ENCODE measurements around the gene DRGX.

DRGX gene

DNA sequence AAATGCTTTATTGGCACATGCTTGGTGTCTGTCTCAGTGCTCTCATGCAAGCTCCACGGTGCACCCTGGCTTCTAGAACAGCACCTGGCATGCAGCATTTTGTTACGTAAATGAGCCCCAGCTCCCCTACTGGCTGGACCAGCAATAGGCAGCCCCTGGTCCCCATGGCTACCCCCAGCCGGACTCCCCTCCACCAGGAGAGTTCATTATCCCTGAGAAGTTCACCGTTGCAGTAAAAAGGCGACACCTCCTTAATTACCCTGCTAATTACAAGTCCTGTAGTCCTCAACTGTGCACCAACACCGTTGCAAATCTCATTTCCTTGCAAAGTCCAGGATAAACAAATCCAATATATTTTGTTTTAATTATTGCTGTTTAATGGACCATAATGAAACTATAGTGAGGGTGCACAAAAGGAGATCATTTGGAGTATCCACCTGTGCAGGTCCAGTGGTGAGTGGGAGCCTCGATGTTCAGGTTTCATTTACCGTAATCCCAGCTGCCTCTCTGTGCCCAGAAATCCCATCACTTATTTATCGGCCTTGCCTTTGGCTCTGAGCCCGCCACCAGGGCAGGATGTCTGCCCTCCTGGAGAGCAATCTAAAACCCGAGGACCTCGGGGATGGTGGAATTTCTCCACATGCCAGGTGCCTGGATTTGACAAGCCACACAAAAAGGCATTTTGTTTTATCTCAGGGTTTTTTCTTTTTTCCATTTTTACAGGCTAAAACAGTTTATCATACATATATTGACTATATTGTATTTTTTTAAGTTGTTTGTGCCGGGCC, 12.8 kb upstream of the DRGX start:
- DNase-seq (ENCODE audit: low read depth in 1 of 2, low spot score in 1 of 2) = no peak

DNA sequence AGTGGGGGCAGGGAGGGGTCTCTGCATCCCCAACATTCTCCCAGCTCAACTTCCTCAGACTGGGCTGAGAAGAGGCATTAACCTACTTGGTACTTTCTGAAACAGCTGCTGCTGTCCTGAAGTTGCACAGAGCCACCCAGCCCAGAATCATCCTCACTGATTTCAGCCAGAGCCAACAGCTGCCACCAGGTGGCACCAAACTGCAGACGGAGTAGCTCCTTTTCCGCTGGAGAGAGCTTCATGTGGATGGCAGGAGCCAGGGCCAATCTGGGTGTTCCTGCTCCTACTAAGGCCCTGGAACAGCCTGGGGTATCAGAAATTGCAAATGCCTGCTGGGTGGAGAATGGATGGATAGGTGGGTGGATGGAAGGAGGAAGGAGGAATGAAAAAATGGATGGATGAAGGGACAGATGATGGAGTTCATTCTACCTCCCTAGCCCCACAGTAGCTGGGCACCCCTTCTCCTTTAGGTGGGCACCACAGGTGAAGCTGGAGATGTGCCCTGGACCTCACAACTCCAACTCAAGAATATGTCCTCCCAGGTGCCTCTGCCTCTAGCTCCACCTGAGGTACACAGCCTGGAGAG, 11.8 kb upstream of the DRGX start:
- DNase-seq (ENCODE audit: low read depth in 1 of 2, low spot score in 1 of 2) = peak; percentile 58 to 60

DNA sequence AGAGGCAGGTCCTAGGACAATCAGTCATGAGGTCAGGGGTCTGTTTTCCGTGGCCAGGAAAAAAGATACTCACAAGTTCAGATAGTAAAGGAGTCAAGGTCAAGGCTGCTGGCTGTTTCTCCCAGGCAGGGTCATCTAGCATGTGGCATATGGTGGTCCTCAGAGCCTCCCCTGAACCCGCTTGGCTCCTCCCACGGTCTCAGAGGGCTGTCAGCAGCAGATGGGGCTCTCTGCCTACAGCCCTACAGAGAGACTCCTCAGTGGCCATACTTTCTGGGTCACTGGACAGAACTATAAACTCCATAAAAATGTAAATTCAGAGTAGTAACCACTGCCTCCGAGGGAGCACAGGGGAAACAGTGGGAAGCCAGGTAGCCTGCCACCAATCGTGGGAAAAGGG, 11.3 kb upstream of the DRGX start:
- no peak for DNase-seq (ENCODE audit: low read depth in 1 of 2, low spot score in 1 of 2)

DNA sequence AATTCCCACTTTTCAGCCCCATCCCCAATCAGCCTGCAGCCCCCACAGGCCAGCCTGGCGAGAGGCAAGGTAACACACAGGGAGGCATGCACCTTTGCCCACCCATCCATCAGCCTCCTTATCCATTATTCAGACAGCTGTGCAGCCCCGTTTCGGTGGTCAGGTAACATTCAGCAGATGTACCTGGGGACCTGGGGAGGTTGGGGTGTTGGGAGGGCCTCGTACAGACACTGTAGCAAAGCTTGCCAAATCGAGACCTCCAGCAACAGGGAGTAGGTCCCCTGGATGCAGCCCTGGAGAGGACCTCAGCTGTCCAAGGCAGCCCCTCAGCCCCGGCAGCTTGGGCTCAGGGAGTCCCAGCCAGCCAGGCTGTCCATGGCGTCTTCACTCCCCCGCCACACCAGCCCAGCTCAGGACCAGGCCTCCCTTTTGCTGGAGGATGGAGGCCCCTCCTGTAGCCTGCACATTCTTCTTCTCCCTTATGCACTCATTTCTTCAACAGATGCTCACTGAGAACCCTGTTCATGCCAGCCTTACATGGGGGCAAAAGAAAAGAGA, 8.5 kb upstream of the DRGX start:
- DNase-seq (ENCODE audit: low read depth in 1 of 2, low spot score in 1 of 2) = no peak

DNA sequence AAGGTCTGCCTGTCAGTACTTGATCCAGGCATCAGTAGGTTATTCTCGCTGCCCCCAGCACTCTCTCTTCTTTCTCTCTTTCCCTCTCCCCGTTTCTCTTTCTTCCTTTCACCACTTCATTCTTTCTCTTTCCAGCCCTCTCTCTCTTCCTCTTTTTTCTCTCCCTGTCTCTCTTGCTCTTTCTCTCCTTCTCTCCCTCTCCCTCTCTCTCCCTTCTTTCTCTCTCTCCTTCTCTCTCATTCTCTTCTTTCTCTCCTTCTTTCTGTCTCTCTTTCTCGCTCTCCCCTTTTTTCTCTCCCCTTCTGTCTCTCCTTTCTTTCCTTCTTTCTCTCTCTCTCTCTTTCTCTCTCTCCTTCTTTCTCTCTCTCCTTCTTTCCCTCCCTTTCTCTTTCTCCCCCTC, 7.5 kb upstream of the DRGX start:
- no peak for DNase-seq (ENCODE audit: low read depth in 1 of 2, low spot score in 1 of 2)

DNA sequence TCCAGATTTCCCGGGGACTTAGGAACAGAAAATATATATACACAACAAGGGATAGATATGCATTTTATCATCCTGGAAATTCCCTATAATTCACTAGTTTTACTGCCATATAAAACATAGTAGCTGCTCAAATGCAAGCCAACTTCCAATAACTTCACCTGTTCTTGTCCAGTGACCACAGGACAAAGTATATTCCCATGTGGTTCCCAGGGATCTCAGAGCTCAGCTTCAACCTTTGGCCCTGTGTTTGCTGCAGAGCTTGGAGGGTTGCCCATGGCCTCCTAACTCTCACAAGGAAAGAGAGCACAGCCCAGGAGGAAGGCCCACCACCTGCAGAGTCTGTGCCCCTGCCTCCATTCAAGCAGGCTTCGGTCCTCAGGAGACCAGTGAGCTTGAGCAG, 4.5 kb upstream of the DRGX start:
- no peak for DNase-seq (ENCODE audit: low read depth in 1 of 2, low spot score in 1 of 2)

DNA sequence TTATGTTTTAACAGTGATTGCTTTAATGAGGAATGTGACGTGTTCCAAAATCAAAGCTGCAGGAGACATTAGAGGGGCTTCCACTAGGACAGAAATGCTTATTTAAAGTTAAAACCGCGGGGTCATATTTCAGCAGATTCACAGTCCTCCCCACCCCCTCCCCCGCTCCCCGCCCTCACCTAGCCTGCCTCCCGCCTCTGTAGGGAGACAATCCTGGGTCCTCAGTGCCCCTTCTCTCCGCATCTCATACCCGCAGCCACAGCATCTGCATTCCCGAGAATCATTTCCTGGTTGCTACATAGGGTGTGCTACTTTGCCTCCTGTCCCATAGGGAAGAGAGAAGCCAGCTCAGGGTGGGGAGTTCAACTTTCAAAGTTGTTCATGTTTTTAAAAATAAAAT, 3.1 kb upstream of the DRGX start:
- DNase-seq (ENCODE audit: low read depth in 1 of 2, low spot score in 1 of 2) = no peak

DNA sequence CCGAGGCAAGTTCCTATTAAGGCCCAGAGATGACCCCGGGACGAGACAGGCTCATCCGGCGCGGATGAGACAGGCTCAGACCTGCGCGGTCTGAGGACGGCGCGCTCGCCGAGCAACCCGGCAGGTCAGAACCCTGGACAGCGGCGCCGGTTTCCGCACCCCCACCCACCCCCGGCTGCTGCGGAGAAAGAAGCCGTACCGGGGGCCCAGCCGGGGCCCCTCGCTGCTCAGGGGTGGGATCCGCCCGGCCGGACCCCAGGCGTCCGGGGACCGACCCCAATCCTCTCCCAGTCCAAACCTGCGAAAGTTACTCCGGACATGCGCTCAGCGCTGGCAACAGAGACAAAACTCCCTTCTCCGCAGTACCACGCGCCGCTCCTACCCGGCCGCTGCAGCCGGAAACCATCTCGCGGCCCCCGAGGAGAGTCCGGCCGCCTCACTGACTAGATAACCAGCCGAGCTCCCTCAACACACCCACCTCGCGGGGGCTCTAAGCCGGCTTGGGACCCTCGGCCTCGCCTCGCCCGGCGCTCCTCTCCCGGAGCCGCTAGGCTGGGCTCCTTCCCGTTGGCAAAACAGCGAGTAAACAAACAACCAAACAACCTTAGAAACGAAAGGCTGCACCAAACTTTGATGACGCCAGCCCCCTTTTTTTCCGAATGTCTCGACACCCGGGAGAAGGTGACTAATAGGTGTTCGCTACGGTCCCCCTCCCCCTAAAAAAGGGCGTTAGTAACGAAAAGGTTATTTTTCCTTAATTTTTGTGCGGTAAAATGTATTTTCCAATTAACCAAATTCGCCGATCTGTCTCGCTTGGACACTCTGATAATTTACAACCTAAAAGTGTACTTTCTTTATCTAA, 2.3 kb upstream of the DRGX start:
- peak in 1 of 2 donors; percentile 7 for DNase-seq (ENCODE audit: low read depth in 1 of 2, low spot score in 1 of 2)

DNA sequence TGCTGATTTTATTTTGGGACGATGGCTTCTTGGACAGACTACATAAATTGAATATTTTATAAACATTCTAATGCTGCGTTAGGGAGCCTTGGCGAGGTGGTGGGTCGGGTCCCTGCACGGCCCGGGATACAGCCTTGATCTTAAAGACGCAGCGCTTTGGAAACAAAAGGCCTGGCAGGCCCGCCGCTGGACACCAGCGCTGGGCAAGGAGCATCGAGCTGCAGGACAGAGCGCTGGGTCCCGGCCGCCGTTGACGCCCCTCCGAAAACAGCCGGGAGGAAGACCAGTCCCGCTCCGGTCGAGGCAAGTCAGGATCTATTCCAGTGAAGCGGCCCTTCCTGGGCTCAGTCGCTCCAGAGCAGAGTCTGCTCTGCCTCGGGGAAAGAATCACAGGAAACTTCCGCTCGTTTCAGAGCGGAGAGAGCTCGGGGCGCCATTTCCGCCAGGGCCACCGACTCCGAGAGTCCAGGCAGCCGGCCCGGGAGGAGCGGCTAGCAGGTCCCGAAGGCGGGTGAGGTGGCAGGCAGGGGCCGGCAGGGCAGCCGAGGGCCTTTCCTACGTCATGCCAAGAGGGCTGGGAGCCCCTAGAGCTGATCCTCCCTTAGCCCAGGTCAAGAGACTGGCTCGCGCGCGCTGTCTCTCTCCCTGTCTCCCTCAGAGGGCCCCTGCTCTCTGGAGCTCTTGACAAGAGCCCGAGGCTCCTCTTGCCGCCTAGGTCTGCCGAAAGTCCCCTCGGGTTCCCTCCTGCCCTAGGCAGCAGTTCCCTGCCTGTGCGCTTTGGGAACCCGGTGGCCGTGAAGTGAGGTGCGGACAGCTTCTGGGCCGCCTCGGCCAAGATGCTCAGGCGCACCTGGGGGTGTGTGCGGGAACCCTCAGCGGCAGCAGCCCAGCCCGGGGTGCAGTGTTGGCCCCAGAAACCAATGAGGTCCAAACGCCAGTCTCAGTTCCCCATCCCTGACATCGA, 1.4 kb upstream of the DRGX start:
- no peak for DNase-seq (ENCODE audit: low read depth in 1 of 2, low spot score in 1 of 2)

DNA sequence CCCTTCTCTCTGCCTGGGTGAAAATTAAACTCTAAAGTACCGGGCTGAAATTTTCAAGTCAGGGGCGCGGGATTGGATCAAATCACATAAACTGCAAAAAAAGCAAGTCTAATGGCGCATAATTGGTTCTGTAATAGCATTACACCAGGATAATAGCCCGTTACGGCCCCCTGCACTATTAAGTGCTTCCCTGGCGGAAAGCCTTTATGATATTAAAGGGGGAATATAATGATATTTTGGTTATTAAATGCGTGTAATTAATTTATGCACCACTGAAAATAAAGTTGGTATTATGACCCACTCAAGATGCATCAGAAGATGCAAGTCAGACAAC, 744 bp upstream of the DRGX start:
- DNase-seq (ENCODE audit: low read depth in 1 of 2, low spot score in 1 of 2) = no peak

DNA sequence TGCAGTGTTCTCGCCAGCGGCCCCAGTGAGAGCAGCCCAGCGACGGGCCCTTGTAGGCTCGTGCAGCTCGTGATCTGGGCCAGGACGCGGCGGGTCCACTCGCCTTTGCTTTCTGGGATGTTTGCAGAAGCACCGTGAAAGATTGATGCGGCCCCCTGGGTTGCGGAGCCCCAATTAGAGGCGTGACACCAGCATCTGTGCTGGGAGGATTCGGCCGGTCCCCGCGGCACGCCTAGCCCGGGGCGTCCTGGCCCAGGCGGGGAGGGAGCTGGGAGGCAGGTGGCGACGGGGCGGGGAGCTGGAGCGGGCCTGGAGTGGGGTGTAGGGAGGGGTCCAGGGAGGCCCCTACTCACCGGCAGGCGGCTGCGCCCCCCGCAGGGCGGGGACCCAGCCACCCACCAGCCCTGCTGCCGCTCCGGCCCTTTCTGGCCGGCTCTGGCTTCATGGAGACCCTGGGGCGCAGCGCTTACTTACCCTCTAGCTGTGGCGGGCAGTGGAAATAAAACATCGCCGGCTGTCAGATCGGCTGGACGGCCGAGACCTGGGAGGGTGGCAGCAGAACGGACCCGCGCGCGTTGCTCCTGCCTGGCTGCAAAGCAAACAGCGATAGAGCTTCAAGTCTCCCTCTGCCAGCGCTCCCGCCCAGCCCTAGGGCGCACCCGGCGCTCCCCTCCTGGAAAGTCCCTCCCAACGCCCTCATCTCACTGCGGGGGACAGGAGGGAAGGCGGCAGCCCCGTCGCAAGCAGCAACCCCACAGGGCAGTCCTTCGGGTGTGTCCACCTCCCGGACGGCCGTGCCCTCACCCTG, 752 bp downstream of the DRGX start:
- DNase-seq (ENCODE audit: low read depth in 1 of 2, low spot score in 1 of 2) = no peak

DNA sequence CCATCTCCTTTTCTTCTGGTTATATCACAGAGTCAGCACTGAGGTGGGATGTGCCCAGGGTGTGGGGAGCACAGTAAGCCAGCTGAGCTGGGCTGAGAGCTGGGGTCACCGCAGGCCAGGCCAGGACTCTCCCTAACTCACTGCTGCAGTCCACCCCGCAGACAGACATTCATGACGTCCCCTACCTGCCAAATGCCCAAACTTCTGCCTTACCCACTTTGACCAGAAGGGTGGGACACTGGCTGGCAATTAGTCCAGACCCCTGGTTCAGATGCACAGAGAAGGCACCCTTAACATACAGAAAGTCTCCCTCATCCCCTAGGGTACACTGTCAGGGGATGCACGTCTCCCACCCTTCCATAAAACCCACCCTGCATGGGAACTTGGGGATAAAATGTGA, 2.1 kb downstream of the DRGX start:
- DNase-seq (ENCODE audit: low read depth in 1 of 2, low spot score in 1 of 2) = no peak

DNA sequence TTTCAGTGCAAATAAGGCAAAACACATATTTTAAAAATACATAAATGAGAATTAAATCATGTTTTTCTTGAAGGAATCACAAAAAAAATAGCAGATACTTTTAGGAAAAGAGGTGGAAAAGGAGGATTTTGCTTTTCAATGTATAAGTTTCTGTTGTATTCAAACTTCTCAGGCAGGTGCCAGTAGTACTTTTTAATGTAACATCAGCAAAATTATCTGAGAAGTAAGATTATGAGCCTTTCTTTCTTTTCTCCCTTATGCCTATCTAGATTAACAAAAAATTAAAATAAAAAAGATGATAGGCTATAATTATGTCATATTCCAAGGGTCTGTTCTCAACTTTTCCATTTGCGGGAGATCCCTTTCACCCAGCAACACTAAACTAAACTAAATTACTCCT, 2.6 kb downstream of the DRGX start:
- no peak for DNase-seq (ENCODE audit: low read depth in 1 of 2, low spot score in 1 of 2)

DNA sequence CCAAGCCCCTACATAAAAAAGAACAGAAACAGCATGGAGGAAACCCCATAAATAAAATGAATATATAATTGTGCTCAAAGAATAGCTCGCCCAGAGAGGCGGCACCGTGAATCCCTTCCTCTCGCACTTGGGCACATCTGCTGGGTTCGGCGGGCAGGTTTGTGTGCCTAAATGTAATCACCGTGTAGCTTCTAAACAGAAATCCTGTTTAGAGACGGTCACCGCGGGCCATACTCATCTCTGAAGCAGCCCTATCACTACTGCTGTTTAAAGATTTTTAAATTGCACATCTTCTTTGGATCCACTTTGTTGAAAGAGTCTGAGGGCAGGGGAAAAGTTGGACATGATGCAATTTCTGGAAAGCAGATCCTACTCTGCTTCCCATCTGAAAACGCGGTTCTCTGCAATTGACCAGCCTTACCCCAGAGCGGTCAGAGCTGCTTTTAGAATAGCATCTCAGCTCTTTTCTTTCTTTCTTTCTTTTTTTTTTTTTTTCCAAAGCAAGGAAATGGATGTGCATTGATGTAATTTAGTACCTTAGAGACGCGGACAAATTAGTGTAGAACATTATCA, 6.4 kb downstream of the DRGX start:
- no peak for DNase-seq (ENCODE audit: low read depth in 1 of 2, low spot score in 1 of 2)

DNA sequence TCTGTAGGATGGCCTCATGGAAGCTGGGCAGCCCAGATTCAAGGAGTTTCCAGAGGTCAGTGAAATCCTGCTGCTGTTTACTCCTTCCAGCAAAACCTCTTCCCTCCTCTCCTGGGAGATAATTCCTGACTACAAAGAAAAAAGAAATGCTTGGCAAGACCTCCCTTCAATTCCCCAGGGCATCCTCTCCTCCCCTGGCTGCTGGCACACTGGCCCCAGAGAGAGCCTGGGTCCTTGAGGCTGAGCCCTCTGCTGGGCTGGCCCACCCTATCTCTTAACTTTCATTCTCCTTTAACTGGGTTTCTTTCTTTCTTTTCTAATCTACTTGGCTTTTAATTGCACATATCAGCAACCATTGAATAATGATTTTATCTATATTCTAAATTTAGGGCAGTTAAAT, 7.7 kb downstream of the DRGX start:
- no peak for DNase-seq (ENCODE audit: low read depth in 1 of 2, low spot score in 1 of 2)

DNA sequence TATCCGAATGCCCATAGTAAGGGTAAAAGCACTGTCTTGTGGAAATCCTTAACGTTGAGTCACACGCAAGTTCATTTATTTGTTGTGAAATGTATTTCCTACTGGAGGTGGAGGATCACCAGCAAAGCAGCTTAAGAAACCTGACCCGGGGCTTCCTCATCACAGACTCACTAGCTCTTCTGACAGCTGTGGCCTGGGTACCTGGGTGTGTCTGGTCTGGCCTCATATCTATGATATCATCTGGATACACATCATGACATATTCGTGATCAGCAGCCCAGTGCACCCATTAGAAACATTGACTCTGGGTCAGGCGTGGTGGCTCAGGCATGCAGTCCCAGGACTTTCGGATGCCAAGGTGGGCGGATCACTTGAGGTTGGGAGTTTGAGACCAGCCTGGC, 8.8 kb downstream of the DRGX start:
- DNase-seq (ENCODE audit: low read depth in 1 of 2, low spot score in 1 of 2) = no peak

DNA sequence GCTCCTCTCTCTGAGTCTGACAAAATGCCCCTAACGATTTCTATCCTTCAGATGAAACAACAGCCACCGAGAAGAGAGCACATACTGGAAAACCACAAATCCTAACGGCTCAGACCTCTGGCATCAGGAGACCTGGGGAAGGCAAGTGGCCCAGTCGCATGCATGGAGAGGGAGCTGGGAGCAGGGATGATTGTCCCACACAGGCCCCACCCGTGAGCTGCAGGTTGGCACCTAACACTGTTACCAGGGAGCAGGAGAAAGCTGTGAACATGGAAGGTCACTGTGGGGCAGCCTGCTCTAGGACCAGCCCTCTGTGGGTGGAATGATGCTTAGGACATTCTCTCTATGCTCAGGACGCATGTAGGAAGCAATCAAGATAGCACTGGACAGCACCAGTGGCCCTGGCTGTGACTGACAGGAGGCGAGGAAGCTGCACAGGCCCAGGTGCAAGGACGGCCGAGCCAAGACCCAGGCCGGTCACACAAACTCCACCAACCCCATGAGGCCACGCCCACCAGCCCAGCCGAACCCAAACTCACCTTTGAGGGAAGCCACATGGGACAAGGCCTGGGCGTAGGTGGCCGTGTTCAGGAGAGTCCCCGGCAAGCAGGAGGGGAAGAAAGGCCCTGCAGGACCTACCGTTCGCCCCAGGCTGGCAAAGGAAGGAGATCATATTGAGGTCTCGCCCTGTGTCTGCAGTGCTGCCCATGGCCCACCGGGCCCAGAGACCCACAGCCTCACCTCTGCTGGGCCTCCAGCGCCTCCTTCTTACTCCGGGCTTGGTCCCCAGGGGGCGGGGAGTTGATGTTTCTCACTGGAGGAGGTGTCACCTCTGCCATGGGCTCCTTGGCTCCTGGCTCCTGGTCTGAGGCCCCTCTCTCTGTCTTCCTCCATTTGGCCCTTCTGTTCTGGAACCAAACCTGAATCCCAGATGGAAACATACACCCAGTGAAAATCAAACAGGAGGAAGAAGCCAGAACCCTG, 9.7 kb downstream of the DRGX start:
- DNase-seq (ENCODE audit: low read depth in 1 of 2, low spot score in 1 of 2) = no peak

DNA sequence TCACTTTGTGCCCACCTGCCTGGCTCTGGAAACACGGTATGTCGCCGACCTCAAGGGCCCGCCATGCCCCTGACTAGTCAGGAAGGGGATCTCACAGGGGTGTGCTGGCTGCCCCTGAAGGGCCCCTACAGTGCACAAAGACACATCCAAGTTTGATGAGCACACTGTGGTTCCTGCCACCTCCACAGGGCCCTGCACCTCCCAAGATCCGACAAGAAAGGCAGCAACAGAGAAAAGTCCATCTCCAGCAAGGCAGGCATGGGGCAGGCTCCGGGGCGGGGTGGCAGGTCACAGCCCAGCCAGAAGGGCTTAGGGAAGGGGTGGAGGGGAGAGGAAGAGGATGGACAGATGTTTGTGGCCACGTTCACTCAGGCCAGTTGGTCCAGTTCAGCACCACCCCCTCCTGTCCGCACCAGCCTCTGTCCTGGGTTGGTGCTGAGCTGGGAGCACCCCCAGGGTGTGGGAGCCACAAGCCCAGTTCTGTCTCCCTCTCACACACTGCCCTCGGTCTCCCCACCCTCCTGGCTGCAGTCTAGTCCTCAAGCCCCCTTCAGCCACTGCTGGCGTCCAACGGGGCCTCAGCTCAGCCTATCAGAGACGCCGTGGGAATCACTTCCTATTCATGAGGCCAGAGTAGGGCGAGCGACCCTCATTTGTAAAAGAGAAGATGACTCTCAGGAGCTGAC, 11.5 kb downstream of the DRGX start:
- DNase-seq (ENCODE audit: low read depth in 1 of 2, low spot score in 1 of 2) = no peak
